OCI-LY3 (cell line): Measurements from ENCODE around the gene CES4A.

ENCODE experiments used
- CTCF ChIP-seq: fragments of 200-600, 300-600 bp; sonication (generic); IDR thresholded peaks from 2 replicates; pipeline ENCODE4 v1.5.1; 2014; ENCODE audit warnings: antibody characterized with exemption, low read length, low read depth
- EZH2phosphoT487 ChIP-seq: fragments of 200-600 bp; shearing (Covaris generic); IDR thresholded peaks from 2 replicates; pipeline ENCODE4 v1.6.1; 2018; ENCODE audit warnings: antibody characterized with exemption, mixed run types, low read depth

DNA sequence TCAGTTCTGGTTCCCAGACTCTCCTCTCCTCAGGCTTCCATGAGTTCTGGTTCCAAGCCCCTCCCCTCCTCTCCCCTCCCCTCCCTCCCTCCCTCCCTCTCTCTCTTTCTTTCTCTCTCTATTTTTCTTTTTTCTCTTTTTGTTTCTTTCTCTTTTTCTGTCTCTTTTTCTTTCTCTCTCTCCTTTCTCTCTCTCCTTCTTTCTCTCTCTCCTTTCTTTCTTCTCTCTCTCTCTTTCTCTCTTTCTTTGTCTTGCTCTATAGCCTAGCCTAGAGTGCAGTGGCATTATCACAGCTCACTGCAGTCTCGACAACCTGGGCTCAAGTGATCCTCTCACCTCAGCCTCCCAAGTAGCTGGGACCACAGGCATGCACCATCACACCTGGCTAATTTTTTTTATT, 28.1 kb upstream of the CES4A start:
- TF ChIP-seq CTCF: no peak
- no peak for TF ChIP-seq EZH2phosphoT487
